GM12801 (cell line): Measurements from ENCODE around the gene CSNK2A3.

Source experiments
- TF ChIP-seq, protein P1 (sequence below): IDR thresholded peaks from one replicate; pipeline ENCODE4 v1.5.1; 2011; ENCODE audit warnings: control low read depth; ENCODE audit not compliant: insufficient read length; ENCODE audit errors: extremely low read depth

The CSNK2A3 gene

DNA sequence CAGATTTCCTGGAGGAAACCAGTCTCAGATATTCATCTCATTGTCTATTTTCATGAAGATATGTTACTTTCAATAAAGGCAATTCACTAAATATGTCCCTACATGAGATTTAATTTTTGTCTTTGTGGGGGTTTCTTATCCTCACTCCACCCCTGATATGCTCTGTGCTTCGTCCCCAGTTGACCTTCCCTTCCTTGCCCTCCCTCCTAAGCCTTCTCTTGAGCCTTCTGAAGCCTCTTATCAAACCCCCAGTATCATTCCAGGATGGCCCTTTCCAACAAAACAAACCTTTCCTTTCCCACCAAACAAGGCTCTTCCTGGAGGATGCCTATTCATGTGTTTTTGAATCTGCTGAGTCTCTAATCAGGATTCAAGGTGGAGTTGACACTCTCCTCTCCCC is 44.8 kb downstream of the CSNK2A3 start:
- TF ChIP-seq, protein P1, sequence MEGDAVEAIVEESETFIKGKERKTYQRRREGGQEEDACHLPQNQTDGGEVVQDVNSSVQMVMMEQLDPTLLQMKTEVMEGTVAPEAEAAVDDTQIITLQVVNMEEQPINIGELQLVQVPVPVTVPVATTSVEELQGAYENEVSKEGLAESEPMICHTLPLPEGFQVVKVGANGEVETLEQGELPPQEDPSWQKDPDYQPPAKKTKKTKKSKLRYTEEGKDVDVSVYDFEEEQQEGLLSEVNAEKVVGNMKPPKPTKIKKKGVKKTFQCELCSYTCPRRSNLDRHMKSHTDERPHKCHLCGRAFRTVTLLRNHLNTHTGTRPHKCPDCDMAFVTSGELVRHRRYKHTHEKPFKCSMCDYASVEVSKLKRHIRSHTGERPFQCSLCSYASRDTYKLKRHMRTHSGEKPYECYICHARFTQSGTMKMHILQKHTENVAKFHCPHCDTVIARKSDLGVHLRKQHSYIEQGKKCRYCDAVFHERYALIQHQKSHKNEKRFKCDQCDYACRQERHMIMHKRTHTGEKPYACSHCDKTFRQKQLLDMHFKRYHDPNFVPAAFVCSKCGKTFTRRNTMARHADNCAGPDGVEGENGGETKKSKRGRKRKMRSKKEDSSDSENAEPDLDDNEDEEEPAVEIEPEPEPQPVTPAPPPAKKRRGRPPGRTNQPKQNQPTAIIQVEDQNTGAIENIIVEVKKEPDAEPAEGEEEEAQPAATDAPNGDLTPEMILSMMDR, result no peak

GRCh38 chr11:11306855-11307254 is 46.2 kb downstream of the CSNK2A3 start:
- TF ChIP-seq, protein P1, result no peak

DNA sequence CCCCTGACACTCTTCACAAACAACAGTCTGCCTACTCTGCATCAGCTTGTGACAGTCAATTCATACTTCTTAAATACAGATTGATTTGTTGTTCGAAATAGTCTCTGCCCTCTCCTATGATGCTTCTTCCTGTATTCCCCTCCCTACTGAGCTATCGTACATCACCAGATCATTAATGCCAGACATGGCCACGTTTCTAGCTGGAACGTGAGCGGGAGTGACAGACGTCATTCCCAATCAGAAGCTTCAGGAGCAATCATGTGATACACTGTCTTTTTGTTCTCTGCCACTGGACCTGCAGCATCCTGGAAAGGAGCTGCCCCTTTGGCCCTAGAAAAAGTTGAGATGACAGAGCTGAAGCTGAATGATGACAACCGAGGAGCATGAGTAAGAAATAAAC is 48.5 kb downstream of the CSNK2A3 start:
- TF ChIP-seq, protein P1, result no peak

GRCh38 chr11:11302565-11302964 is 50.5 kb downstream of the CSNK2A3 start:
- TF ChIP-seq, protein P1, result no peak
